Measurements from ENCODE around the gene SNPH. TPM values are rescaled to one million over a fixed set of nuclear protein-coding genes. Genes with fewer than 3 reads are reported as not detected.
A peak's percentile ranks its signal among the peaks of the same experiment; 100 is the strongest.

The SNPH gene
- total and polyA plus RNA-seq, 2 donors, result 0.71 to 2.2 TPM

DNA sequence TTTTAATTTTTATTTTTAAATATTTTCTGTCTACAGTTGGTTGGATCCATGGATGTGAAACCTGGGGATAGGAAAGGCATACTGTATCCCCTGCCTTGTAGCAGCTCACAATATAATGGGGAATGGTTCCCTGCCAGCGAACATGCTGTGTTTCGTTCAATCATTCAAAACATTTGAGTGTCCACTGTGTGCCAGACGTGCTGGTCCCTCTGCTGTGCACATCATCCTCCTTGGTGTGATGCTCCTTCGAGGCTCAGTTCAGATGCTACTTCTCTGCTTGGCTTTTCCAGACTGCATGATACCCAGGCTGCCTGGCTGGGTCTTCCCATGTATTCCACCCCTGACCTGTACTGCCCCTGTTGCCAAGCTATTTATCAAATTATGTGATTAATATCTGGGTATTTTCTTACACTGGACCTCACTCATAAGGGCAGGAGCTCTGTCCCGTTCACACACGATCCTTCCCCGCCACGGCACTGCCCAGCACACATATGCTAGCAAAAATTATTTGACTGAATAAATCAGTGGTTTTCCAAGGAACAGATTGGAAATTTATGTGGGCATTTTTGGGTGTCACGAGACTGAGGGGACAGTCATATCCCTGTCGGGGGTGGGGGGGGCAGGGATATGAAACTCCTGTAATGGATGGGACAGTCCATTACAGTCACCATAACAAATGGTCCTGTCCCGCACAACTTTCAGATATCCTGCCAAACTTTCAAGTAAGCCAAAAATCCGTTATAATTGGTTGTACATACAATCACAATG lies 57.9 kb downstream of the SNPH start:
- H3K9me3 ChIP-seq (ENCODE audit: control insufficient read depth in 2 of 2, insufficient read depth in 1 of 2, low read length in 1 of 2), result no peaks in the 10 kb centered on the region
- DNase-seq (ENCODE audit: low read depth in 6 of 9, low spot score in 9 of 9), result no peak
- H3K4me1 ChIP-seq (ENCODE audit: control insufficient read depth in 2 of 2, insufficient read depth in 2 of 2, low read length in 2 of 2), result peaks cover 20 to 32% of the 10 kb centered on the region in 2 donors
- H3K4me3 ChIP-seq (ENCODE audit: low read length in 2 of 2), result no peak overlapping the region
- no peaks in the 10 kb centered on the region for H3K27me3 ChIP-seq (ENCODE audit: control insufficient read depth in 2 of 2, insufficient read depth in 1 of 2, low read length in 1 of 2)
- 93% methylated on average over 12 of the region's 12 CpGs for WGBS
- no peak overlapping the region for H3K27ac ChIP-seq (ENCODE audit: low read depth in 1 of 2, low read length in 1 of 2)
- H3K36me3 ChIP-seq (ENCODE audit: control insufficient read depth in 2 of 2, insufficient read depth in 2 of 2, low read length in 1 of 2), result peaks cover 0 to 4% of the 10 kb centered on the region in 2 donors

GRCh38 chr20:1324598-1325172 lies 58.6 kb downstream of the SNPH start:
- Histone ChIP-seq H3K36me3 (ENCODE audit: control insufficient read depth in 2 of 2, insufficient read depth in 2 of 2, low read length in 1 of 2) (peaks cover 0 to 8% of the 10 kb centered on the region in 2 donors), H3K9me3 (ENCODE audit: control insufficient read depth in 2 of 2, insufficient read depth in 1 of 2, low read length in 1 of 2) (no peaks in the 10 kb centered on the region), H3K4me1 (ENCODE audit: control insufficient read depth in 2 of 2, insufficient read depth in 2 of 2, low read length in 2 of 2) (peaks cover 20 to 32% of the 10 kb centered on the region in 2 donors), H3K4me3 (ENCODE audit: low read length in 2 of 2) (peak overlapping the region; percentile 71 to 93), H3K27me3 (ENCODE audit: control insufficient read depth in 2 of 2, insufficient read depth in 1 of 2, low read length in 1 of 2) (no peaks in the 10 kb centered on the region), H3K27ac (ENCODE audit: low read depth in 1 of 2, low read length in 1 of 2) (peak overlapping the region; percentile 44 to 80)
- no peak for DNase-seq (ENCODE audit: low read depth in 6 of 9, low spot score in 9 of 9)
- 33% methylated on average over 15 of the region's 15 CpGs for WGBS

DNA sequence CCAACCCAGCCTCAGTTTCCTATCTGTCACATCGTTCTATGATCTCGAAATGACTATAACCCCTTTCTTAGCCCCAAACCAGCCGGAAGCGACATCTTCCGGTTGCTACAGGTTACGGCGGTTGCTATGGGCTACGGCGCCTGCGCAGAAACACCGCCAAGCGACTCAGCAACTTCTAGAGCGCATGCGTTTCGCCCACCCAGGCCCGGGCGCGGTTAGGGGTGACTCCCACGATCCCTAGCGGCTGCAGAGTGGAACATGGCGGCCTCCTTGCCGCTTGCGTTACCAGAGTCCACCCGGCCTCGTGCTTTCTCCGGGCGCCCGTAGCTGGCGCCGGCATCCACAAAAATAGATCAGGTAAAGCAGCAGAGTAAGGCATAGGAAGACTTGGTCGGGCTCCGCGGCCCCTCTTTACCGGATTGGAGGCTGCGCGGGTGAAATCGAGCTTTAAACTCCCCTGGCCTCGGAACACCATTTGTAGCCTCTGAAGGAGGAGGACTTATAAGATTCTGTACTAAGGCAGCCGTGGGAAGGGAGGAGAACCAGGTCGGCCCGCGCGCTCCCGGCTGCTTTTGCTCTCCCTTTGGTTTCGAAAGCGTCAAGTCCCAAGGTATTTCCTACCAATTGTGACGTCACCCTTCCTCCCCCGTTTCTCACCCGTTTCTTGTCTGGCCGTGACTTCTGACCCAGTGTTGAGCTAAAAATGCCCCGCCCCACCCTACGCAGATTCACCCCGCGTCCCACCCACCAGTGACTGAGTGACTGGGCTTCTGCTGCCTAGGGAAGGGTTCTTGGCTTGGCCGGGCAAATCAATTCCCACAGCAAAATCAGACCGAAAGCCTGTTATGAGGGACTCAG lies 59.3 kb downstream of the SNPH start:
- no peaks in the 10 kb centered on the region for H3K27me3 ChIP-seq (ENCODE audit: control insufficient read depth in 2 of 2, insufficient read depth in 1 of 2, low read length in 1 of 2)
- no peaks in the 10 kb centered on the region for H3K9me3 ChIP-seq (ENCODE audit: control insufficient read depth in 2 of 2, insufficient read depth in 1 of 2, low read length in 1 of 2)
- peak overlapping the region; percentile 71 to 93 for H3K4me3 ChIP-seq (ENCODE audit: low read length in 2 of 2)
- H3K27ac ChIP-seq (ENCODE audit: low read depth in 1 of 2, low read length in 1 of 2), result peak overlapping the region; percentile 80 to 96
- DNase-seq (ENCODE audit: low read depth in 6 of 9, low spot score in 9 of 9), result peak; percentile 90 to 99 (median 97)
- H3K36me3 ChIP-seq (ENCODE audit: control insufficient read depth in 2 of 2, insufficient read depth in 2 of 2, low read length in 1 of 2), result peaks cover 0 to 8% of the 10 kb centered on the region in 2 donors
- peaks cover 20 to 36% of the 10 kb centered on the region in 2 donors for H3K4me1 ChIP-seq (ENCODE audit: control insufficient read depth in 2 of 2, insufficient read depth in 2 of 2, low read length in 2 of 2)
- under 1% methylated on average over 56 of the region's 56 CpGs for WGBS

- Histone ChIP-seq H3K36me3 (ENCODE audit: control insufficient read depth in 2 of 2, insufficient read depth in 2 of 2, low read length in 1 of 2) (peaks cover 3 to 8% of the 10 kb centered on the region in 2 donors), H3K27ac (ENCODE audit: low read depth in 1 of 2, low read length in 1 of 2) (peak overlapping the region; percentile 80 to 96), H3K4me3 (ENCODE audit: low read length in 2 of 2) (peak overlapping the region; percentile 71 to 93), H3K9me3 (ENCODE audit: control insufficient read depth in 2 of 2, insufficient read depth in 1 of 2, low read length in 1 of 2) (no peaks in the 10 kb centered on the region), H3K4me1 (ENCODE audit: control insufficient read depth in 2 of 2, insufficient read depth in 2 of 2, low read length in 2 of 2) (peaks cover 20 to 39% of the 10 kb centered on the region in 2 donors), H3K27me3 (ENCODE audit: control insufficient read depth in 2 of 2, insufficient read depth in 1 of 2, low read length in 1 of 2) (no peaks in the 10 kb centered on the region)
- 66% methylated on average over 10 of the region's 10 CpGs for WGBS
- DNase-seq (ENCODE audit: low read depth in 6 of 9, low spot score in 9 of 9), result no peak
Measured at GRCh38 chr20:1326031-1326930, 60.2 kb downstream of the SNPH start.

DNA sequence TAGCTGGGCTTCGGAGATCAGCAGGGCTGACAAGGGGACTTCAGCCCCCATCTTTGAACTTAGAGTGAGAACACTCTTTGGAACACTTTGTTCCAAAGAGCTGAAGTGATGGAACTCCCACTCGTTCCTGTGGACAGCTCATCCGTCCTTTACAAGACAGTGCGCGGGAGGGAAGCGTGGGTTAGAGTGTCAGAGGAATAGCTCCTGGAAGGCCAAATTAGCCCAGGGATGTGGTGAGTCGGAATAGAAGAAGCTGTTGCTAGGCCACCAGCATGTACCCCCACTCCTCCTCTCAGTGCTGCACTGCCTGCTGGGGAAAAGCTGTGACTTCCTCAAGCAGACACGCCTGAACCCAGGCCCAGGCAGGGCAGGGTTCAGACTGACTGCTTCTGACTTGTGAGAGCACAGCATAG lies 61.2 kb downstream of the SNPH start:
- no peak for DNase-seq (ENCODE audit: low read depth in 6 of 9, low spot score in 9 of 9)
- Histone ChIP-seq H3K36me3 (ENCODE audit: control insufficient read depth in 2 of 2, insufficient read depth in 2 of 2, low read length in 1 of 2) (peaks cover 3 to 8% of the 10 kb centered on the region in 2 donors), H3K4me1 (ENCODE audit: control insufficient read depth in 2 of 2, insufficient read depth in 2 of 2, low read length in 2 of 2) (peaks cover 20 to 39% of the 10 kb centered on the region in 2 donors), H3K27ac (ENCODE audit: low read depth in 1 of 2, low read length in 1 of 2) (peak overlapping the region in 1 of 2 donors; percentile 3), H3K4me3 (ENCODE audit: low read length in 2 of 2) (no peak overlapping the region), H3K9me3 (ENCODE audit: control insufficient read depth in 2 of 2, insufficient read depth in 1 of 2, low read length in 1 of 2) (no peaks in the 10 kb centered on the region), H3K27me3 (ENCODE audit: control insufficient read depth in 2 of 2, insufficient read depth in 1 of 2, low read length in 1 of 2) (no peaks in the 10 kb centered on the region)
- WGBS, result 96% methylated on average over 8 of the region's 8 CpGs

DNA sequence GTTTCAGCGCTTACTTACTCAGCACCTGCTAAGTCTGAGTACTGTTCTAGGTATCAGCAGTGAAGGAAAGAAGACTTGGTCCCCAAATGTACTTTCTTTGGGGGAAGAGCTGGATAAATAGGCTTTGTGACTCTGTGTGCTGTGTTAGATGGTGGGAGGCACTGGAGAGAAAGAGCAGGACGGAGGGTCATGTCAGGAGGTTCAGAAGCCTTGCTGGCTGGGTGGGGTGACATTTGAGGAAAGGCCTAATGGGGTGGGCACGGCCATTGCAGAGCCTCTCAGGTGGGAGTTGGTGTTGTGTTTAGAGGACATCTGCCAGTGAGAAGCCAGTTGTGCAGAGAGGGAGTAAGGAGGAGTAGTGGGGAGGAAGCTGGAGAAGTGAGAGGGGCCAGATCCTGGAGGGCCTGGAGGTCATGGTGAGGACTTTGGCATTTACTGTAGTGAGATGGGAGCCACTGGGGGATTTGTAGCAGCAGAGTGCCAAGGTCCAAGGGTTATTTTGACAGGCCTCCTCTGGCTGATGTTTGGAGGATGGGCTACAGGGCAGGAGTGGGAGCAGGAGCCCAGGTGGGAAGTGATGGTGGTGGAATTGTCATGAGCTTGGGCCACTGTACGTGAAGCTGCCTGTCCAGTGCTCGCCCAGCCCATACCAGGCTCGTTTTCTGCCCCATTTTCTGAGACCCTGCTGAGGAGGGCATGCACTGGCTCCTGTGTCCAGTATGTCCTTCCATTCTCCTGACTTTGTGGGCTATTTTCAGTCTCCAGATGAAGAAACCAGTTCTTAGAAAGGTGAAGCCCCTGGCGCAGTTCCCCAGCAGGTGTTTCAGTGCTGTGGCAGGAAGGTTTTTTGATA lies 62.0 kb downstream of the SNPH start:
- peak overlapping the region in 1 of 2 donors; percentile 39 for H3K27ac ChIP-seq (ENCODE audit: low read depth in 1 of 2, low read length in 1 of 2)
- DNase-seq (ENCODE audit: low read depth in 6 of 9, low spot score in 9 of 9), result no peak
- peaks cover 20 to 39% of the 10 kb centered on the region in 2 donors for H3K4me1 ChIP-seq (ENCODE audit: control insufficient read depth in 2 of 2, insufficient read depth in 2 of 2, low read length in 2 of 2)
- H3K4me3 ChIP-seq (ENCODE audit: low read length in 2 of 2), result no peak overlapping the region
- H3K36me3 ChIP-seq (ENCODE audit: control insufficient read depth in 2 of 2, insufficient read depth in 2 of 2, low read length in 1 of 2), result peaks cover 10% of the 10 kb centered on the region in 2 donors
- WGBS, result 95% methylated on average over 7 of the region's 7 CpGs
- no peaks in the 10 kb centered on the region for H3K9me3 ChIP-seq (ENCODE audit: control insufficient read depth in 2 of 2, insufficient read depth in 1 of 2, low read length in 1 of 2)
- no peaks in the 10 kb centered on the region for H3K27me3 ChIP-seq (ENCODE audit: control insufficient read depth in 2 of 2, insufficient read depth in 1 of 2, low read length in 1 of 2)

- no peak for DNase-seq (ENCODE audit: low read depth in 6 of 9, low spot score in 9 of 9)
Measured at GRCh38 chr20:1328680-1329330, 62.7 kb downstream of the SNPH start, which contains the start of gene SDCBP2. Gene SDCBP2 (minus strand): TSS chr20:1329139. CDS start chr20:1320416, 8,723 bp downstream.

More at GRCh38 chr20:1328680-1329330, 62.7 kb downstream of the SNPH start, which contains the start of gene SDCBP2:
- Histone ChIP-seq H3K36me3 (ENCODE audit: control insufficient read depth in 2 of 2, insufficient read depth in 2 of 2, low read length in 1 of 2) (peaks cover 13 to 18% of the 10 kb centered on the region in 2 donors), H3K9me3 (ENCODE audit: control insufficient read depth in 2 of 2, insufficient read depth in 1 of 2, low read length in 1 of 2) (no peaks in the 10 kb centered on the region), H3K27me3 (ENCODE audit: control insufficient read depth in 2 of 2, insufficient read depth in 1 of 2, low read length in 1 of 2) (no peaks in the 10 kb centered on the region), H3K4me1 (ENCODE audit: control insufficient read depth in 2 of 2, insufficient read depth in 2 of 2, low read length in 2 of 2) (peaks cover 20 to 39% of the 10 kb centered on the region in 2 donors), H3K27ac (ENCODE audit: low read depth in 1 of 2, low read length in 1 of 2) (peak within 1 kb of the TSS in 1 of 2 donors; percentile 39), H3K4me3 (ENCODE audit: low read length in 2 of 2) (no peak within 1 kb of the TSS)
- WGBS, result 93% methylated on average over 8 of the region's 8 CpGs
